K562 (cell line): ENCODE results near the gene USP32. TPM values are rescaled to one million over a fixed set of nuclear protein-coding genes. Genes with fewer than 3 reads are reported as not detected.

Source experiments
- BHLHE40 ChIP-seq: IDR thresholded peaks from 2 replicates; pipeline ENCODE4 v1.6.1; 2011; ENCODE audit warnings: low read length, improper control_type of control experiment
- BRD4 ChIP-seq: fragments of 200-600 bp; sonication (generic); IDR thresholded peaks from 2 replicates; pipeline ENCODE4 v1.6.1; 2017; ENCODE audit warnings: inconsistent platforms
- CBFA2T2 ChIP-seq: fragments of 450-650 bp; conservative IDR thresholded peaks from 2 replicates; pipeline ENCODE4 v1.6.1; 2017; ENCODE audit warnings: mild to moderate bottlenecking
- CHD1 ChIP-seq: fragments of 200-600 bp; sonication (generic); IDR thresholded peaks from one replicate; pipeline ENCODE4 v1.6.1; 2012; ENCODE audit warnings: mild to moderate bottlenecking, moderate library complexity, low read length, inconsistent platforms
- EWSR1 ChIP-seq: fragments of 450-650 bp; IDR thresholded peaks from 2 replicates; pipeline ENCODE4 v1.6.1; 2018; ENCODE audit warnings: borderline replicate concordance, mild to moderate bottlenecking, low read depth, moderate library complexity; ENCODE audit not compliant: partially characterized antibody
- GTF2A2 ChIP-seq: IDR thresholded peaks from 2 replicates; pipeline ENCODE4 v1.6.1; 2016; ENCODE audit warnings: mild to moderate bottlenecking, missing genetic modification characterization, missing compliant biosample characterization
- NFE2L1 ChIP-seq: fragments of 450-650 bp; IDR thresholded peaks from 2 replicates; pipeline ENCODE4 v1.6.1; 2016; ENCODE audit warnings: missing genetic modification characterization, low read depth, mild to moderate bottlenecking, missing compliant biosample characterization, moderate library complexity, borderline replicate concordance
- NR4A1 ChIP-seq, 2 experiments: fragments of 250-450 bp in 1 of 2; fragments of 450-650 bp in 1 of 2; sonication (Bioruptor Pico) in 1 of 2; IDR thresholded peaks; 2 replicates each; pipeline versions ENCODE4 v1.4.0 to v1.6.1; 2016 to 2020; ENCODE audit warnings: mild to moderate bottlenecking in 2 of 2, missing compliant biosample characterization in 1 of 2, missing genetic modification characterization in 1 of 2, moderate library complexity in 1 of 2
- POLR2B ChIP-seq: fragments of 450-650 bp; IDR thresholded peaks from 2 replicates; pipeline ENCODE4 v1.6.1; 2018; ENCODE audit warnings: low read depth; ENCODE audit not compliant: partially characterized antibody
- SAP30 ChIP-seq: fragments of 200-600 bp; sonication (generic); IDR thresholded peaks from 2 replicates; pipeline ENCODE4 v1.6.1; 2012; ENCODE audit warnings: borderline replicate concordance, low read depth, mild to moderate bottlenecking, moderate library complexity, low read length, control low read depth, inconsistent platforms; ENCODE audit not compliant: insufficient read depth, poor library complexity, severe bottlenecking
- ZFP1 ChIP-seq: fragments of 450-650 bp; formaldehyde crosslinking; IDR thresholded peaks from 2 replicates; pipeline ENCODE4 v1.4.0; 2020; ENCODE audit warnings: mild to moderate bottlenecking, mixed read lengths
- ZNF140 ChIP-seq: fragments of 250-450 bp; sonication (Bioruptor Pico); IDR thresholded peaks from 2 replicates; pipeline ENCODE4 v1.8.0; 2021; ENCODE audit warnings: moderate library complexity, mild to moderate bottlenecking, inconsistent platforms
- ZNF174 ChIP-seq: fragments of 250-450 bp; sonication (Bioruptor Pico); IDR thresholded peaks from 2 replicates; pipeline ENCODE4 v1.4.0; 2020; ENCODE audit warnings: mild to moderate bottlenecking
- ZNF431 ChIP-seq: sonication (generic); formaldehyde crosslinking; IDR thresholded peaks from 2 replicates; pipeline ENCODE4 v1.8.0; 2022; ENCODE audit warnings: mild to moderate bottlenecking, missing genetic modification reagents
- ZNF551 ChIP-seq: fragments of 250-450 bp; sonication (Bioruptor Pico); IDR thresholded peaks from 2 replicates; pipeline ENCODE4 v1.5.0; 2021; ENCODE audit warnings: mild to moderate bottlenecking, moderate library complexity
- ZNF830 ChIP-seq: fragments of 250-450 bp; sonication (Bioruptor Pico); IDR thresholded peaks from 2 replicates; pipeline ENCODE4 v1.5.0; 2021; ENCODE audit warnings: mild to moderate bottlenecking
- polyA plus RNA-seq, 8 experiments: library from polyadenylated mRNA; depleted of rRNA in 4 of 8; stranded (reverse) in 5 of 8; unstranded in 3 of 8; fragments of >200 nt; fragmentation: Nextera tagmentation in 2 of 8; fragmentation: Illumina TruSeq in 1 of 8; extraction: Ambion mirVana in 2 of 8; extraction: Trizol in 1 of 8; gene quantifications; 2 replicates each; pipeline versions ENCODE4 v1.2.1 to v1.2.3, GENCODE V29; 2011 to 2014; ENCODE audit warnings: inconsistent platforms in 1 of 8, missing spikeins in 1 of 8
- total RNA-seq, 7 experiments: library from RNA; depleted of rRNA in 6 of 7; stranded (reverse); fragments of >200 nt in 6 of 7; fragmentation: Illumina TruSeq in 2 of 7; extraction: Trizol in 2 of 7; gene quantifications; 2 replicates each; pipeline versions ENCODE4 v1.2.1 to v1.2.3, GENCODE V29; 2011 to 2021; ENCODE audit warnings: low replicate concordance in 1 of 7
- TF ChIP-seq, protein P1 (sequence below): IDR thresholded peaks from 3 replicates; pipeline ENCODE4 v1.6.1; 2011; ENCODE audit warnings: borderline replicate concordance, mild to moderate bottlenecking, moderate library complexity; ENCODE audit not compliant: insufficient read length; ENCODE audit errors: extremely low read depth
- TF ChIP-seq, protein P2 (sequence below): fragments of 200-800 bp; sonication (Bioruptor generic); IDR thresholded peaks from 2 replicates; pipeline ENCODE4 v1.6.1; 2017; ENCODE audit warnings: missing genetic modification characterization, missing compliant biosample characterization
- TF ChIP-seq, protein P3 (sequence below): sonication (generic); formaldehyde crosslinking; IDR thresholded peaks from 2 replicates; pipeline ENCODE4 v1.8.0; 2022; ENCODE audit warnings: missing genetic modification reagents, mild to moderate bottlenecking, borderline replicate concordance
- TF ChIP-seq, protein P4 (sequence below): sonication (generic); formaldehyde crosslinking; IDR thresholded peaks from 2 replicates; pipeline ENCODE4 v1.8.0; 2022; ENCODE audit warnings: mild to moderate bottlenecking, missing genetic modification reagents, borderline replicate concordance

Gene USP32
- total and polyA plus RNA-seq, 9 of the 15 experiments (the other 6 are each of a cell fraction or from before 2014, with no cell fraction given) = 18.0 to 69.3 (median 47.1) TPM

DNA sequence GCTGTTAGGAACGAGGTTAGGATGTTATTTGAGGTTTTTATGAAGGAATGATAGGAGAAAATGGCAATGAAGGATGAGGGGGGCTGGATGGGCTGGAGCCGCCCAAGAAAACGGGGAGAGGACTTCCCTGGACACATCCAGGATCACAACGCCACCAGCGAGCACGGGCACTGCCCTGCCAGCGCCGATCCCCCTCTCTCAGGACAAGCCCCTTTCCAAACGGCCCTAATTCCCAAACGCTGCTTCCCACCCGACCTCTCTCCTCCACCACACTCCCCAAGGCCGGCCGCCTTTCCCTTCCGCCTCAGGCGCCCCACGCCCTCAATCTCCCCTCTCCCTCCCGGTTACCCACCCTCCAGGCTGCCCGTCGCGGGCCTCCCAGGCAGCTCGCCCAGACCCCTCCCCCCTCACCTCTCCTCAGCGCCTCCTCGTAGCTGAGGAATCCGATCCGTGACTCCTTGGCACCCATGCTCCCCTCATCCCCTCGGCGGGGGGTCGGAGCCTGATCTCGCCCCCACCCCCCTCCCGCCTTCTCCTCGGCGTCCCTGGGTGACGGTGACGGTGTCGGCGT lies 377 bp downstream of the USP32 start (continued):
- TF ChIP-seq, protein P1, sequence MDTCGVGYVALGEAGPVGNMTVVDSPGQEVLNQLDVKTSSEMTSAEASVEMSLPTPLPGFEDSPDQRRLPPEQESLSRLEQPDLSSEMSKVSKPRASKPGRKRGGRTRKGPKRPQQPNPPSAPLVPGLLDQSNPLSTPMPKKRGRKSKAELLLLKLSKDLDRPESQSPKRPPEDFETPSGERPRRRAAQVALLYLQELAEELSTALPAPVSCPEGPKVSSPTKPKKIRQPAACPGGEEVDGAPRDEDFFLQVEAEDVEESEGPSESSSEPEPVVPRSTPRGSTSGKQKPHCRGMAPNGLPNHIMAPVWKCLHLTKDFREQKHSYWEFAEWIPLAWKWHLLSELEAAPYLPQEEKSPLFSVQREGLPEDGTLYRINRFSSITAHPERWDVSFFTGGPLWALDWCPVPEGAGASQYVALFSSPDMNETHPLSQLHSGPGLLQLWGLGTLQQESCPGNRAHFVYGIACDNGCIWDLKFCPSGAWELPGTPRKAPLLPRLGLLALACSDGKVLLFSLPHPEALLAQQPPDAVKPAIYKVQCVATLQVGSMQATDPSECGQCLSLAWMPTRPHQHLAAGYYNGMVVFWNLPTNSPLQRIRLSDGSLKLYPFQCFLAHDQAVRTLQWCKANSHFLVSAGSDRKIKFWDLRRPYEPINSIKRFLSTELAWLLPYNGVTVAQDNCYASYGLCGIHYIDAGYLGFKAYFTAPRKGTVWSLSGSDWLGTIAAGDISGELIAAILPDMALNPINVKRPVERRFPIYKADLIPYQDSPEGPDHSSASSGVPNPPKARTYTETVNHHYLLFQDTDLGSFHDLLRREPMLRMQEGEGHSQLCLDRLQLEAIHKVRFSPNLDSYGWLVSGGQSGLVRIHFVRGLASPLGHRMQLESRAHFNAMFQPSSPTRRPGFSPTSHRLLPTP = no peak
- TF ChIP-seq ZNF174 (CRISPR knock-in tag) (no peak), ZNF431 (CRISPR knock-in tag) (no peak), BHLHE40 (no peak), EWSR1 (peak; percentile 25), GTF2A2 (tag) (no peak), BRD4 (peak; percentile 85), POLR2B (peak; percentile 44), CHD1 (peak; percentile 81), CBFA2T2 (no peak), ZNF551 (no peak), ZFP1 (no peak), ZNF140 (CRISPR knock-in tag) (no peak), NFE2L1 (tag) (no peak), NR4A1 (CRISPR knock-in tag; IDR thresholded peaks at IDR 0.05) (no peak), NR4A1 (tag; IDR thresholded peaks at IDR 0.05) (no peak), SAP30 (peak; percentile 14), ZNF830 (no peak)
- TF ChIP-seq, protein P2, sequence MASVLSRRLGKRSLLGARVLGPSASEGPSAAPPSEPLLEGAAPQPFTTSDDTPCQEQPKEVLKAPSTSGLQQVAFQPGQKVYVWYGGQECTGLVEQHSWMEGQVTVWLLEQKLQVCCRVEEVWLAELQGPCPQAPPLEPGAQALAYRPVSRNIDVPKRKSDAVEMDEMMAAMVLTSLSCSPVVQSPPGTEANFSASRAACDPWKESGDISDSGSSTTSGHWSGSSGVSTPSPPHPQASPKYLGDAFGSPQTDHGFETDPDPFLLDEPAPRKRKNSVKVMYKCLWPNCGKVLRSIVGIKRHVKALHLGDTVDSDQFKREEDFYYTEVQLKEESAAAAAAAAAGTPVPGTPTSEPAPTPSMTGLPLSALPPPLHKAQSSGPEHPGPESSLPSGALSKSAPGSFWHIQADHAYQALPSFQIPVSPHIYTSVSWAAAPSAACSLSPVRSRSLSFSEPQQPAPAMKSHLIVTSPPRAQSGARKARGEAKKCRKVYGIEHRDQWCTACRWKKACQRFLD = no peak
- TF ChIP-seq, protein P3, sequence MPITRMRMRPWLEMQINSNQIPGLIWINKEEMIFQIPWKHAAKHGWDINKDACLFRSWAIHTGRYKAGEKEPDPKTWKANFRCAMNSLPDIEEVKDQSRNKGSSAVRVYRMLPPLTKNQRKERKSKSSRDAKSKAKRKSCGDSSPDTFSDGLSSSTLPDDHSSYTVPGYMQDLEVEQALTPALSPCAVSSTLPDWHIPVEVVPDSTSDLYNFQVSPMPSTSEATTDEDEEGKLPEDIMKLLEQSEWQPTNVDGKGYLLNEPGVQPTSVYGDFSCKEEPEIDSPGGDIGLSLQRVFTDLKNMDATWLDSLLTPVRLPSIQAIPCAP (CRISPR knock-in tag) = no peak
- TF ChIP-seq, protein P4, sequence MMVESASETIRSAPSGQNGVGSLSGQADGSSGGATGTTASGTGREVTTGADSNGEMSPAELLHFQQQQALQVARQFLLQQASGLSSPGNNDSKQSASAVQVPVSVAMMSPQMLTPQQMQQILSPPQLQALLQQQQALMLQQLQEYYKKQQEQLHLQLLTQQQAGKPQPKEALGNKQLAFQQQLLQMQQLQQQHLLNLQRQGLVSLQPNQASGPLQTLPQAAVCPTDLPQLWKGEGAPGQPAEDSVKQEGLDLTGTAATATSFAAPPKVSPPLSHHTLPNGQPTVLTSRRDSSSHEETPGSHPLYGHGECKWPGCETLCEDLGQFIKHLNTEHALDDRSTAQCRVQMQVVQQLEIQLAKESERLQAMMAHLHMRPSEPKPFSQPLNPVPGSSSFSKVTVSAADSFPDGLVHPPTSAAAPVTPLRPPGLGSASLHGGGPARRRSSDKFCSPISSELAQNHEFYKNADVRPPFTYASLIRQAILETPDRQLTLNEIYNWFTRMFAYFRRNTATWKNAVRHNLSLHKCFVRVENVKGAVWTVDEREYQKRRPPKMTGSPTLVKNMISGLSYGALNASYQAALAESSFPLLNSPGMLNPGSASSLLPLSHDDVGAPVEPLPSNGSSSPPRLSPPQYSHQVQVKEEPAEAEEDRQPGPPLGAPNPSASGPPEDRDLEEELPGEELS (CRISPR knock-in tag) = 0 out of 2 replicates have a peak, but pooled peaks have one; percentile 3
